ENCODE results near the gene ZNF148.
"Not testable (repeated sequence)": the region's sequence is repeated elsewhere in the genome, so short reads cannot be mapped to it uniquely, and the experiment has no call there.

ZNF148 gene

GRCh38 chr3:125374501-125374995 is 577 bp downstream of the ZNF148 start:
- peak; percentile 14 for DNase-seq (ENCODE audit: low read depth)

GRCh38 chr3:125367403-125368230 is 7.5 kb downstream of the ZNF148 start:
- DNase-seq (ENCODE audit: low read depth): no peak

GRCh38 chr3:125366132-125366531 is 9.0 kb downstream of the ZNF148 start:
- no peak for DNase-seq (ENCODE audit: low read depth)

GRCh38 chr3:125359700-125360099 is 15.4 kb downstream of the ZNF148 start:
- DNase-seq (ENCODE audit: low read depth): no peak

GRCh38 chr3:125358923-125359322 is 16.2 kb downstream of the ZNF148 start:
- DNase-seq (ENCODE audit: low read depth): no peak

GRCh38 chr3:125357837-125358236 is 17.3 kb downstream of the ZNF148 start:
- DNase-seq (ENCODE audit: low read depth): no peak

GRCh38 chr3:125357032-125357658 is 18.0 kb downstream of the ZNF148 start:
- DNase-seq (ENCODE audit: low read depth): peak; percentile 11

- no peak for DNase-seq (ENCODE audit: low read depth)
Observed at GRCh38 chr3:125356140-125357026, 18.7 kb downstream of the ZNF148 start.

GRCh38 chr3:125353659-125354058 is 21.5 kb downstream of the ZNF148 start:
- no peak for DNase-seq (ENCODE audit: low read depth)

GRCh38 chr3:125353128-125353527 is 22.0 kb downstream of the ZNF148 start:
- no peak for DNase-seq (ENCODE audit: low read depth)

GRCh38 chr3:125351814-125352456 is 23.2 kb downstream of the ZNF148 start:
- DNase-seq (ENCODE audit: low read depth): no peak

GRCh38 chr3:125351152-125351551 is 24.0 kb downstream of the ZNF148 start:
- no peak for DNase-seq (ENCODE audit: low read depth)

GRCh38 chr3:125350597-125350996 is 24.5 kb downstream of the ZNF148 start:
- DNase-seq (ENCODE audit: low read depth): no peak

- DNase-seq (ENCODE audit: low read depth): no peak
Observed at GRCh38 chr3:125349556-125350165, 25.5 kb downstream of the ZNF148 start.

- no peak for DNase-seq (ENCODE audit: low read depth)
Observed at GRCh38 chr3:125349055-125349454, 26.1 kb downstream of the ZNF148 start.

GRCh38 chr3:125343367-125343766 is 31.8 kb downstream of the ZNF148 start:
- not testable (repeated sequence) for DNase-seq (ENCODE audit: low read depth)

- no peak for DNase-seq (ENCODE audit: low read depth)
Observed at GRCh38 chr3:125340121-125340520, 35.0 kb downstream of the ZNF148 start.

- DNase-seq (ENCODE audit: low read depth): no peak
Observed at GRCh38 chr3:125337506-125337905, 37.6 kb downstream of the ZNF148 start.

GRCh38 chr3:125334675-125335560 is 40.2 kb downstream of the ZNF148 start:
- no peak for DNase-seq (ENCODE audit: low read depth)

GRCh38 chr3:125332504-125332903 is 42.6 kb downstream of the ZNF148 start:
- no peak for DNase-seq (ENCODE audit: low read depth)

Data from stimulated activated CD8-positive, alpha-beta memory T cell treated with anti-CD3 and anti-CD28 coated beads, Interleukin-15, amount 100 ng/mL, for 1 hour (primary cell).